Progenitor cell of endocrine pancreas (in vitro differentiated cells): ENCODE results near the gene PSAT1. TPM values are rescaled to one million over a fixed set of nuclear protein-coding genes. Genes with fewer than 3 reads are reported as not detected.
A peak's percentile ranks its signal among the peaks of the same experiment; 100 is the strongest.

Experiments used
- DNase-seq: peaks from one replicate; pipeline ENCODE4 v3.0.0; 2021; ENCODE audit warnings: low spot score; ENCODE audit not compliant: unreplicated experiment
- H3K27ac Mint-ChIP-seq: 2 replicates; pipeline ENCODE4 v1.8.0; 2021; ENCODE audit warnings: mild to moderate bottlenecking, moderate library complexity, mixed read lengths
- H3K27me3 Mint-ChIP-seq: 2 replicates; pipeline ENCODE4 v1.8.0; 2021; ENCODE audit warnings: mixed read lengths
- H3K36me3 Mint-ChIP-seq: 2 replicates; pipeline ENCODE4 v1.8.0; 2022; ENCODE audit warnings: mixed read lengths; ENCODE audit not compliant: insufficient read depth
- H3K4me1 Mint-ChIP-seq: 2 replicates; pipeline ENCODE4 v1.8.0; 2021; ENCODE audit warnings: low read depth, mixed read lengths
- H3K4me3 Mint-ChIP-seq: 2 replicates; pipeline ENCODE4 v1.8.0; 2021; ENCODE audit warnings: low read depth, mild to moderate bottlenecking, moderate library complexity, mixed read lengths
- H3K9me3 Mint-ChIP-seq: 2 replicates; pipeline ENCODE4 v1.8.0; 2021; ENCODE audit warnings: low read depth, mixed read lengths
- total RNA-seq: library from RNA; stranded (reverse); gene quantifications from 2 replicates; pipeline ENCODE4 v1.2.1, GENCODE V29; 2021
- TF ChIP-seq, protein P1 (sequence below): fragments of 200-600 bp; sonication (generic); IDR thresholded peaks from one replicate; pipeline ENCODE4 v1.5.0; 2021; ENCODE audit warnings: antibody characterized with exemption, mild to moderate bottlenecking; ENCODE audit not compliant: unreplicated experiment

The PSAT1 gene
- total RNA-seq, 1 donor from 2014 or later, result 67.4 TPM

DNA sequence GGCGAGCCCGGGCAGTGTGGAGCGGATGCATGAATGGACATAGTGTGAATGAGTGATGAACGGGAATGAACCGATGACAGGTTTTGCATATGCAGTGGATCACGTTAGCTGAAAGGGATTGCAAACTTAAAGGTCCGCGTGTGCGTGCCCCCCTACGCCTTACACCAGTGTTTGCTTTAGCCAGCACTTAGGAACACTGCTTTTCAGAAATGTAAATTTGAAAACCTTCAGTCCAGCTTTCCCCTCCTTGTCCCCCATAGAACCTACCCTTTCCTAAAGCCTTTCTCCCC is 692 bp downstream of the PSAT1 start:
- peaks cover 10% of the 10 kb centered on the region for H3K36me3 Mint-ChIP-seq
- H3K27ac Mint-ChIP-seq, result peak overlapping the region; percentile 87
- no peaks in the 10 kb centered on the region for H3K9me3 Mint-ChIP-seq
- H3K4me1 Mint-ChIP-seq, result peaks cover 23% of the 10 kb centered on the region
- TF ChIP-seq, protein P1, sequence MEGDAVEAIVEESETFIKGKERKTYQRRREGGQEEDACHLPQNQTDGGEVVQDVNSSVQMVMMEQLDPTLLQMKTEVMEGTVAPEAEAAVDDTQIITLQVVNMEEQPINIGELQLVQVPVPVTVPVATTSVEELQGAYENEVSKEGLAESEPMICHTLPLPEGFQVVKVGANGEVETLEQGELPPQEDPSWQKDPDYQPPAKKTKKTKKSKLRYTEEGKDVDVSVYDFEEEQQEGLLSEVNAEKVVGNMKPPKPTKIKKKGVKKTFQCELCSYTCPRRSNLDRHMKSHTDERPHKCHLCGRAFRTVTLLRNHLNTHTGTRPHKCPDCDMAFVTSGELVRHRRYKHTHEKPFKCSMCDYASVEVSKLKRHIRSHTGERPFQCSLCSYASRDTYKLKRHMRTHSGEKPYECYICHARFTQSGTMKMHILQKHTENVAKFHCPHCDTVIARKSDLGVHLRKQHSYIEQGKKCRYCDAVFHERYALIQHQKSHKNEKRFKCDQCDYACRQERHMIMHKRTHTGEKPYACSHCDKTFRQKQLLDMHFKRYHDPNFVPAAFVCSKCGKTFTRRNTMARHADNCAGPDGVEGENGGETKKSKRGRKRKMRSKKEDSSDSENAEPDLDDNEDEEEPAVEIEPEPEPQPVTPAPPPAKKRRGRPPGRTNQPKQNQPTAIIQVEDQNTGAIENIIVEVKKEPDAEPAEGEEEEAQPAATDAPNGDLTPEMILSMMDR, result no peak
- DNase-seq, result no peak
- no peaks in the 10 kb centered on the region for H3K27me3 Mint-ChIP-seq
- peak overlapping the region; percentile 87 for H3K4me3 Mint-ChIP-seq

DNA sequence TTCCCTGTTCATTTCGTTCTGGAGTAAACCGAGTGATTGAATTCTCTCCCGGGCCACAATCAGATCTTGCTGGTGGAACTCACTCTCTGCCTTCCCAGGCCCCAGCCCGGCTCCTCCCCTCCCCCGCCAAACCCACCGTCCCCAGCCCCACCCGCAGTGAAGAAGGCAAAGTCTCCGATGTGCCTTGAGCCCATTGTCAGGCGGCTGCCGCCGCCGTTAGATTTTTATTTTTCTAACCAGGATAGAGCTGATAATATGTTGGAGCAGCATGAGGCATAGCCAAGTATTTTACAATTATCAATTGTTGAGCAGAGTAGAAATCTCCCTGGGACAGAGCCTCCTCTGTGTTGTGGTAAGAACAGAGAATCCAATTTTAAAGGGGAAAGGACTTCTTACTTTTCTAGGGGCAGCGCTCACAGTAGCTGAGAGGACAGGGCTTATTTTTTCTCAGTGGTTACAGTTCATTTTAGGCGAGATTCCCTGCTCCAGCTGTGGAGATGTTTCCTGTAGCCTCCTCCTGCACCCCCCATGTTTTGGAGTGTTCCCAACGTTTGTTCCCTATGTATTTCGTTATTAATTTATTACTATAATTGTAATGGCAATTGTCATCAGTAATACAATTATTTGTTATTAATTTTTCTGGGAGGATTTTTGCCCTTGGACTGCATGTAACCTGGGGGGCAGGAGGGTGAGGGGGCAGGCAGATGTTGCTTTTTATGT is 1.3 kb downstream of the PSAT1 start:
- DNase-seq, result no peak

DNA sequence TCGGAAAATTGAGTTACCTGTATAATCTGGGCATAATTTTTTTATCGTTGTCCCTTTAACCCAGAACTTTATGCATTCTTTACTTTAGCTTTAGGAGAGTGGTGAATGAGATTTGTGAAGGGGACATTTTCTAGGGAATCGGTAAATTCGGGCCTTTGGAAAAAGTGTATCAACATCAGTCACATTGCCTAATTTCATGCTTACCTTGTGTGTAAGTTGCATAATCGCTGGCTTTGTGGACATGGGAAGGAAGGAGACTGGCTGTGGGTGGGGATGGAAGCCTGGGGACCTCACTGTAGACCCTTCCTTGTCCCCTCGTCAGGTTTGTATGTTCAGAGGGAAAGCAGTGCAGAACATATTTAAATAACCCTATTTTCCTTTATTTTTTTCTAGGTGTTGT is 3.3 kb downstream of the PSAT1 start:
- H3K27ac Mint-ChIP-seq, result no peak overlapping the region
- peaks cover 15% of the 10 kb centered on the region for H3K36me3 Mint-ChIP-seq
- no peaks in the 10 kb centered on the region for H3K27me3 Mint-ChIP-seq
- H3K4me1 Mint-ChIP-seq, result peaks cover 20% of the 10 kb centered on the region
- H3K4me3 Mint-ChIP-seq, result no peak overlapping the region
- TF ChIP-seq, protein P1, result no peak
- no peaks in the 10 kb centered on the region for H3K9me3 Mint-ChIP-seq
- DNase-seq, result no peak

More for the DNA sequence above, 1.3 kb downstream of the PSAT1 start:
- Mint-ChIP-seq H3K4me1 (peaks cover 23% of the 10 kb centered on the region), H3K27me3 (no peaks in the 10 kb centered on the region), H3K4me3 (peak overlapping the region; percentile 87), H3K9me3 (no peaks in the 10 kb centered on the region), H3K27ac (peak overlapping the region; percentile 87), H3K36me3 (peaks cover 10% of the 10 kb centered on the region)
- TF ChIP-seq, protein P1, result no peak

DNA sequence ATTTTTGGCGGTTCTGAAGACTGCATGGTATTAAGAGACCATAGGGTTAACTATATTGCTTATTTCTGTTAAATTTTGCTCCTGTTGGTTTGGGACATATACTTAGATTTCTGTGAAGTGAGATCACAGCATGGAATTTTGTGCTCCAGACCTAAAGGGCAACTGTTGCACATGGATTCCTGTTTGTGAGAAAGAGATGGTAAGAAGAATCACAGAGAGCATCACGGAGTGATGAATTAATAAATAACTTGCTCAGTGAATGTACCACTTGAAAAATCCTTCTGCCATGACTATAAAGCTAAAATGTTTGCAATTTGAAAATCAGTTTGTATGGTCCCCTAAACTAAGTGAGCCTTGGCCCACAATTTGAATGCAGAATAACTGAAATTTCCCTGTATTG is 4.5 kb downstream of the PSAT1 start:
- TF ChIP-seq, protein P1, result no peak

DNA sequence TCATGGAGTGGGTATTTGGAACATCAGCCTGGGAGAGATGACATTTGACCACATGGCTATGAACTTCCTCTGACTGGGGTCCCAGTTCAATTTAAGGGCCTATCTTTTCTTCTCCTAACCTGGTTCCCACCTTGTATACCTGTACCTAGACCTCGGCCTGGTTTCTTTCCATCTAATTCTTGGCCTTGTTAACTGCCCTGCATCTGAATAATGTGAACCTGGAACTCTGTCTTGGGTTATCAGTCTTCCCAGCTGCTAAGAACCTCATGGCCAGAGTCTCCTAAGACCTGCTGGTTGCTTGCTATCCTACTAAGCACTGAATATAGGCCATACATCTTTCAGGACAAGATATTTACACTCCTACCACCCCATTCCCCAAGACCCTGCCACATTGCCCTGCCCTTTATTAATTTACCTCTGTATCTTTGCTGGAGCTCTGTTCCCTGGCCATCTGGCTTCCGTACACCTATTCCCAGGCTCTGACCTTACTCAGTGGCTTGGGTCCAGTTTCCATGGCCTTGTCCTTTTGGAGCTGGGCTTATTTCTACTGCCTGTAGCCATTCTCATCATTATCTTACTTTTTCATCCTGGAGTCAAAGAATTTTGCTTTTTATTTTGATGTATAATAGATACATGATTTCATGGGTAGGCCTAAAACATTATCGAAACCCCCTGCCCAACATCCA is 6.6 kb downstream of the PSAT1 start:
- DNase-seq, result no peak
- no peak overlapping the region for H3K4me3 Mint-ChIP-seq
- no peaks in the 10 kb centered on the region for H3K27me3 Mint-ChIP-seq
- no peaks in the 10 kb centered on the region for H3K9me3 Mint-ChIP-seq
- peaks cover 1% of the 10 kb centered on the region for H3K4me1 Mint-ChIP-seq
- H3K36me3 Mint-ChIP-seq, result peaks cover 28% of the 10 kb centered on the region
- no peak overlapping the region for H3K27ac Mint-ChIP-seq
- TF ChIP-seq, protein P1, result no peak

More for the DNA sequence above, 4.5 kb downstream of the PSAT1 start:
- Mint-ChIP-seq H3K4me3 (no peak overlapping the region), H3K27ac (no peak overlapping the region), H3K27me3 (no peaks in the 10 kb centered on the region), H3K9me3 (no peaks in the 10 kb centered on the region), H3K36me3 (peaks cover 20% of the 10 kb centered on the region), H3K4me1 (peaks cover 10% of the 10 kb centered on the region)
- no peak for DNase-seq
